K562 (cell line): ENCODE measurements around the gene NHLRC2. TPM values are rescaled to one million over a fixed set of nuclear protein-coding genes. Genes with fewer than 3 reads are reported as not detected.

Experiments
- ADNP ChIP-seq: fragments of 200-800 bp; sonication (Bioruptor generic); IDR thresholded peaks from 2 replicates; pipeline ENCODE4 v1.6.1; 2016; ENCODE audit warnings: missing genetic modification characterization, missing compliant biosample characterization
- FOSL1 ChIP-seq: fragments of 200-800 bp; sonication (Bioruptor generic); conservative IDR thresholded peaks from 2 replicates; pipeline ENCODE4 v1.6.1; 2016; ENCODE audit warnings: missing genetic modification characterization, missing compliant biosample characterization
- HNRNPLL ChIP-seq: fragments of 200-400 bp; formaldehyde crosslinking; IDR thresholded peaks from 2 replicates; pipeline ENCODE4 v1.6.1; 2017; ENCODE audit warnings: low read length, low read depth, mild to moderate bottlenecking; ENCODE audit not compliant: poor library complexity, severe bottlenecking
- HSF4 ChIP-seq: fragments of 250-450 bp; sonication (Bioruptor Pico); IDR thresholded peaks from 2 replicates; pipeline ENCODE4 v2.1.2; 2022; ENCODE audit warnings: mild to moderate bottlenecking, moderate library complexity, borderline replicate concordance
- JUNB ChIP-seq: fragments of 450-650 bp; formaldehyde crosslinking; conservative IDR thresholded peaks from 2 replicates; pipeline ENCODE4 v1.4.0; 2020; ENCODE audit warnings: mild to moderate bottlenecking
- KAT8 ChIP-seq: fragments of 450-650 bp; IDR thresholded peaks from 2 replicates; pipeline ENCODE4 v1.6.1; 2016; ENCODE audit warnings: low read depth, mild to moderate bottlenecking
- MAFF ChIP-seq: IDR thresholded peaks from 2 replicates; pipeline ENCODE4 v1.6.1; 2012; ENCODE audit warnings: low read length, improper control_type of control experiment
- STAT5B ChIP-seq: fragments of 250-450 bp; sonication (Bioruptor Pico); IDR thresholded peaks from 2 replicates; pipeline ENCODE4 v1.8.0; 2021; ENCODE audit warnings: mild to moderate bottlenecking, inconsistent platforms
- TAF7 ChIP-seq: fragments of 450-650 bp; IDR thresholded peaks from 2 replicates; pipeline ENCODE4 v1.6.1; 2016; ENCODE audit warnings: missing genetic modification characterization, missing compliant biosample characterization
- TRIM24 ChIP-seq, 2 experiments: fragments of 450-650 bp; IDR thresholded peaks; 2 replicates each; pipeline ENCODE4 v1.6.1; 2016
- ZEB2 ChIP-seq: fragments of 450-650 bp; IDR thresholded peaks from 2 replicates; pipeline ENCODE4 v1.6.1; 2016
- ZNF436 ChIP-seq: fragments of 250-450, 450-650 bp; sonication (Bioruptor Pico); formaldehyde crosslinking; IDR thresholded peaks from 2 replicates; pipeline ENCODE4 v1.7.0; 2020; ENCODE audit warnings: mild to moderate bottlenecking
- ZNF766 ChIP-seq: fragments of 200-800 bp; sonication (Bioruptor generic); conservative IDR thresholded peaks from 2 replicates; pipeline ENCODE4 v1.6.1; 2016; ENCODE audit warnings: missing genetic modification characterization, missing compliant biosample characterization
- ZZZ3 ChIP-seq: fragments of 450-650 bp; IDR thresholded peaks from 2 replicates; pipeline ENCODE4 v1.6.1; 2016; ENCODE audit warnings: antibody characterized with exemption, mild to moderate bottlenecking, moderate library complexity
- polyA plus RNA-seq, 8 experiments: library from polyadenylated mRNA; depleted of rRNA in 4 of 8; stranded (reverse) in 5 of 8; unstranded in 3 of 8; fragments of >200 nt; fragmentation: Nextera tagmentation in 2 of 8; fragmentation: Illumina TruSeq in 1 of 8; extraction: Ambion mirVana in 2 of 8; extraction: Trizol in 1 of 8; gene quantifications; 2 replicates each; pipeline versions ENCODE4 v1.2.1 to v1.2.3, GENCODE V29; 2011 to 2014; ENCODE audit warnings: inconsistent platforms in 1 of 8, missing spikeins in 1 of 8
- total RNA-seq, 7 experiments: library from RNA; depleted of rRNA in 6 of 7; stranded (reverse); fragments of >200 nt in 6 of 7; fragmentation: Illumina TruSeq in 2 of 7; extraction: Trizol in 2 of 7; gene quantifications; 2 replicates each; pipeline versions ENCODE4 v1.2.1 to v1.2.3, GENCODE V29; 2011 to 2021; ENCODE audit warnings: low replicate concordance in 1 of 7
- TF ChIP-seq, protein P1 (sequence below): fragments of 450-650 bp; IDR thresholded peaks from 2 replicates; pipeline ENCODE4 v1.6.1; 2016
- TF ChIP-seq, protein P2 (sequence below): fragments of 250-450 bp; sonication (Bioruptor Pico); IDR thresholded peaks from 2 replicates; pipeline ENCODE4 v1.5.1; 2021; ENCODE audit warnings: mild to moderate bottlenecking

Gene NHLRC2
- total and polyA plus RNA-seq, 9 of the 15 experiments (the other 6 are each of a cell fraction or from before 2014, with no cell fraction given) = 1.5 to 22.4 (median 10.3) TPM

DNA sequence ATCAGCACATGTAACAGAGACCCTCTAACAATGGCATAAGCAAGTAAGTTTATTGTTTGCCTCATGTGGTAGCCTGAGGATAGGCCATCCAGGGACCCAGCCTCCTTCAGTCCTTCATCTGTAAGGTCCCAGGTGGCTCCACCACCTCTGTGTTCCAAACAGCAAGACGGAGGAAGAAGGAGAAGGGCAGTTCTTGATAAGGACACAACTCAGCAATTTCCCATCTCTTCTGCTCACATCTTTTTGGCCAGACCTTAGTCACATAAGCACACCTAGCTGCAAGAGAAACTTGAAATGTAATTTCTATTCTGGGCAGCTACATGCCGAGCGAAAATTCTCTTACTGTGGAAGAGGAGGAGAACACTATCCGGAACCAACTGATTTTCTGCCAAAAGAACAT lies 34.5 kb upstream of the NHLRC2 start (continued):
- TF ChIP-seq STAT5B = no peak
- TF ChIP-seq ZNF766 = no peak
- TF ChIP-seq ADNP (tag) = no peak
- TF ChIP-seq TRIM24 (IDR thresholded peaks at IDR 0.05) = no peak
- TF ChIP-seq JUNB (CRISPR knock-in tag) = no peak
- TF ChIP-seq ZNF436 (CRISPR knock-in tag) = no peak
- TF ChIP-seq HSF4 (CRISPR knock-in tag) = no peak
- TF ChIP-seq, protein P1, sequence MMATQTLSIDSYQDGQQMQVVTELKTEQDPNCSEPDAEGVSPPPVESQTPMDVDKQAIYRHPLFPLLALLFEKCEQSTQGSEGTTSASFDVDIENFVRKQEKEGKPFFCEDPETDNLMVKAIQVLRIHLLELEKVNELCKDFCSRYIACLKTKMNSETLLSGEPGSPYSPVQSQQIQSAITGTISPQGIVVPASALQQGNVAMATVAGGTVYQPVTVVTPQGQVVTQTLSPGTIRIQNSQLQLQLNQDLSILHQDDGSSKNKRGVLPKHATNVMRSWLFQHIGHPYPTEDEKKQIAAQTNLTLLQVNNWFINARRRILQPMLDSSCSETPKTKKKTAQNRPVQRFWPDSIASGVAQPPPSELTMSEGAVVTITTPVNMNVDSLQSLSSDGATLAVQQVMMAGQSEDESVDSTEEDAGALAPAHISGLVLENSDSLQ = no peak
- no peak for TF ChIP-seq HNRNPLL
- no peak for TF ChIP-seq FOSL1 (tag)
- no peak for TF ChIP-seq KAT8
- TF ChIP-seq ZZZ3 = no peak
- peak; percentile 23; the same call in 1 of the 2 replicates for TF ChIP-seq MAFF
- TF ChIP-seq TAF7 (tag) = no peak
- TF ChIP-seq ZEB2 = peak; percentile 42; the same call in 1 of the 2 replicates
- TF ChIP-seq, protein P2, sequence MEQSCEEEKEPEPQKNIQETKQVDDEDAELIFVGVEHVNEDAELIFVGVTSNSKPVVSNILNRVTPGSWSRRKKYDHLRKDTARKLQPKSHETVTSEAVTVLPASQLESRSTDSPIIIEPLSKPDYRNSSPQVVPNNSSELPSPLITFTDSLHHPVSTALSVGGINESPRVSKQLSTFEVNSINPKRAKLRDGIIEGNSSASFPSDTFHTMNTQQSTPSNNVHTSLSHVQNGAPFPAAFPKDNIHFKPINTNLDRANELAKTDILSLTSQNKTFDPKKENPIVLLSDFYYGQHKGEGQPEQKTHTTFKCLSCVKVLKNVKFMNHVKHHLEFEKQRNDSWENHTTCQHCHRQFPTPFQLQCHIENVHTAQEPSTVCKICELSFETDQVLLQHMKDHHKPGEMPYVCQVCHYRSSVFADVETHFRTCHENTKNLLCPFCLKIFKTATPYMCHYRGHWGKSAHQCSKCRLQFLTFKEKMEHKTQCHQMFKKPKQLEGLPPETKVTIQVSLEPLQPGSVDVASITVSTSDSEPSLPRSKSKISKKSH (CRISPR knock-in tag) = no peak
